Measurements from ENCODE around the gene MAP3K4.
A peak's percentile ranks its signal among the peaks of the same experiment; 100 is the strongest.
"Not testable (repeated sequence)": the region's sequence is repeated elsewhere in the genome, so short reads cannot be mapped to it uniquely, and the experiment has no call there.

MAP3K4 gene

DNA sequence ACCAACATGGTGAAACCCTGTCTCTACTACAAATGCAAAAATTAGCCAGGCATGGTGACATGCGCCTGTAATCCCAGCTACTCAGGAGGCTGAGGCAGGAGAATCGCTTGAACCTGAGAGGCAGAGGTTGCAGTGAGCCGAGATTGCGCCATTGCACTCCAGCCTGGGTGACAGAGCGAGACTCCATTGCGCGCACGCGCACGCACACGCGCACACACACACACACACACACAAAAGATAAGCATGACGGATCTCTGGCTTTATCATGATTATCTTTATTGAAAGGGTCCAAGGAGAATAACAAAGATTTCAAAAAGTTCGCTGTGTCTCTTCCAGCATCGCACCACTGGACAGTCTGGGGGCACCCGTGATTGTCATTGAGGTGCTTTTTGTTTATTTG is 19.0 kb upstream of the MAP3K4 start:
- DNase-seq = not testable (repeated sequence)

DNA sequence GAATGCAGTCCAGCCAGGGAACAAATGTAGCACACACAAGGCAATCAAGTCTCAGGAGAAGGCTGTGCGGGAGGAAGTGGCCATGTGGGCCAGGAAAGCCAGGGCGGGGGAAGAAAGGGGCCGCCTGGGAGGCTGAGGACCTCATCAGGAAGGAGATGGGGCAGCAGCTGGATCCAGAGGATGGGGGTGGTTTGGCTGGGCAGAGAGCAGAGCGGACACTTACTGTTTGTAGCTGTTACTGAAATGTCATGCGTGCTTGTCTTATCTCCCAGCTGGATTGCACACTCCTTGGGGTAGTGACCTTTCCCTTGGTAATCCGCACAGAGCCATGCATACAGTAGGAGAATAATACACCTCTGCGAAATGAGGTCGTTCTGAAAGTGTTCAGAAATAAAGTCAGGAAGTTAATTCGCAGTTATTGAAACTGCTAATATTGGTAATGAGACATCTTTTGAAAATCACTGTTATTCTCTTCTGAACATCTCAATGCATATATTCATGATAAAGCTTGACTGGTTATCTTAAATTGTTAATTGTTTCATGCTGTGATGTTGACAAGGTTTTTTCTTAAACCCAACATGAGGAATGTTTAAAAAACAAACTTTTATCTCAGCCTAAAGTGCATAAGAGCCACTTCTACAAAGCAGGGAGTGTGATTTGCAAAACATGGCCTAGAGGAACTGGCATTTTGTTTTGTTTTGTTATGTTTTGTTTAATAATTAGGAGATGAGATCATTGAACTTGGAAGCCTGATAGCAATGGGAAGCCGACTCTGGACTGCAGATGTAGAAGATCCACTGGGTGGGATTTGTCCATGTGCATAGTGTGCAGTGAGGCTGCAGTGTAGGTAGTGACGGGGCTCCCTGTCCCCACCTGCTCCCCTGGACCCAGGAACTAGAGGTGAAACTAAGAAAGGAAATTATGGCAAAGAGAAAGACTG is 18.0 kb upstream of the MAP3K4 start:
- DNase-seq = no peak

DNA sequence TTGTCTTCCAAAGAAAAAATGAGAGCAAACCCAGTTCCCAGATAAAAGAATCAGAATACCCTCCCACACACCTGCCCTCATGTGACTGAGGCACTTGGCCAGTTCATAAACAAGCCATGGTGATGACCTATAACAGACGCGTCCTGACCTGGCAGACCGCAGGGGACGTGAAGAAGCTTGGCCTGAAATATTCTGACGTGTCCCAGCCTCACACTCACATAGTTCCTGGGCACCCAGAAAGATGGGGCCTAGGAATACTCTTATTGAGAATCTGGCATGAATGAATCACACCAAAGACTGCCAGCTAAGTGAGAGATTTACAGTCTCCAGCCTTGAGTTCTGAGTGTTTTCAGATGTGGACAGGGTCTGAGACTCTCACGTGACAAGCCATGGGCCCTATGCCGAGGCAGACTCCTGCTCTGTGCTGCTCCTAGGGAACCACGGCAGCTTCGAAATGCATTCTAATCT is 17.2 kb upstream of the MAP3K4 start:
- DNase-seq = no peak

DNA sequence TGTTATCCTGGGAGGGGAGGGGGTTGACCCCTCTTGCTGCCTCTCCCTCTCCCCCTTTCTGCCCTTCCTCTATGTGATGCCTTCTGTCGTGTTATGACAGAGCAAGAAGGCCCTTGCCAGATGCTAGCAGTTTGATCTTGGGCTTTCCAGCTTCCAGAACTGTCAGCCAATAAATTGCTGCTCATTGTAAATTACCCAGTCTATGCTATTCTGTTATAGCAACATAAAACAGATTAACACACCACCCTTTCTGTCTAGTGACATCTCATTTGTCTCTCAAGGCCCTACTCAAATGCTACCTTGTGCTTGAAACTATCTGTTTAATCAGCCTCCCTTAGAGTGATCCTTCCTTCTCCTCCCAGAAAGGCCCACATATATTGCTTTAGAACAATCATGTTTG is 16.4 kb upstream of the MAP3K4 start:
- no peak for DNase-seq

DNA sequence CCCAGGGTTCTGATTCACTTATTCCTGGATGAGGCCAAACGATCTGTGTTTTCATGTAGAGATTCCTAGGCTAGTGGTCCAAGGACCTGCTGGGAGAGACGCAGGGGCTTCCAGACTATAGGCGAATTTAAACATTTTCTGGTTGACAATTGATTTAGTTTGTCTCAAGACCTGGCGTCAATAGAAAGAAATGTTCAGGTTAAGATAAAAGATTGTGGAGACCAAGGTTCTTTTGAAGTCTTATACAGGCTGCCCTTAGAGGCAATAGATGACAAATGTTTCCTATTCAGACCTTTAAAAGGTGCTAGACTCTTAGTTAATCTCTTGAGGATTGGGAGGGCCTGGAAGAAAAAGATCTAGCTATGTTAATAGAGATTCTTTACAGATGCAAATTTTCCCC is 15.6 kb upstream of the MAP3K4 start:
- not testable (repeated sequence) for DNase-seq

DNA sequence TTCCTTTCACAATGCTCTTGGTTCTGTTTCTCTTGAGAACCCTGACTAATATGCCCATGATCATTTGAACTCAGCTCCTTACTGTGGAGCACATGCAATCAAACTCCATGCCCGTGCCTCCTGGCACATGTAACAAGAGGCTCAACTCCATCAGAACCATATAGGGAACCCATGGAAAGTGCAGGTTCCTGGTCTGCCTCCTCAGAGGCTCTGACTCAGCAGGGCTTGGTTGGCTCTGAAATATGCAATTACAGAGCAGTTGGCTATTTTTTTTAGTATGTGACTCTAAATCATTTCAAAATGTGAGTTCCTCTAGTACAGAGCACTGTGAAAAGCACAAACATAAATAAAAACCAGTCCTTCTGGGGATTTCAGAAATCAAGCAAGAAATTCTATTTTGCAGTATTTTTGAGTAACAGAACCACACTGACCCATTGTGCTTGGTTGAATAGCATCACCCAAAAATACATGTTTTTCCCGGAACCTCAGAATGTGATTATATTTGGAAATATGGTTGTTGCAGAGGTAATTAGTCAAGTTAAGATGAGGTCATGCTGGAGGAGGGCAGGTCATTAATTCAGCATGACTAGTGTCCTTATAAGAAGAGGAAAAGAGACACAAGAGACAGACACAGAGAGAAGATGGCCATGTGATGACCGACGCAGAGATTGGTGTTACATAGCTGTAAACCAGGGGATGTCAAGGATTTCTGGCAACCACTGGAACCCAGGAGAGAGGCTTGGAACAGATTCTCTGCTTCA is 13.2 kb upstream of the MAP3K4 start:
- DNase-seq = no peak

DNA sequence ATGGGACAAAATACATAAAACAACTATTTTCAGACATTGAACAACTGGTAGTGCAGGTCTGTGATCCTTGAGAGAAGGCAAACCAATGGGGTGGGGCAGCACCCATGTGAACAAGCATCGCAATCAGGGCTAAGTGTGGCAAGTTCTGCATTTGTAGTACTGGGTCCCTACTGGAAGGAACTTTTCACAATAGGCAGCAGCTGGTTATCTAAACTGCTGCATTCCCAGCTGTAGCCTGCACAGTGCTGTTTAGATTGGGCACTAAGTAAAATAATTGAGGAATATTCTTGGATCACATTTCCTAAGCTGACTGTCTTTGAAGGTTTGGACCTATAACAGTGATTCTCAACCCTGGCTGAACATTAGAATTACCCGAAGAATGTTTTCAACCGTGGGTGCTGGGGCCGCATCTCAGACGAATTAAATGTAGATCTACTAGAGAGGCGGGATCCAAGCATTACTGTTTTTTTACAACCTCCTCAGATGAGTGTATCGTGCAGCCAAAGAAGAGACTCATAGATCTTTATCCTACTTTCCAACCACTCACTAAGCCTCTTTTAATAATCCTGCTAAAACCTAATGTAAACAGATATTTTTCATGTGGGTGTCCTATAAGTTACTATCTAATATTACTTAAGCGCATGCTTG is 12.4 kb upstream of the MAP3K4 start:
- no peak for DNase-seq

DNA sequence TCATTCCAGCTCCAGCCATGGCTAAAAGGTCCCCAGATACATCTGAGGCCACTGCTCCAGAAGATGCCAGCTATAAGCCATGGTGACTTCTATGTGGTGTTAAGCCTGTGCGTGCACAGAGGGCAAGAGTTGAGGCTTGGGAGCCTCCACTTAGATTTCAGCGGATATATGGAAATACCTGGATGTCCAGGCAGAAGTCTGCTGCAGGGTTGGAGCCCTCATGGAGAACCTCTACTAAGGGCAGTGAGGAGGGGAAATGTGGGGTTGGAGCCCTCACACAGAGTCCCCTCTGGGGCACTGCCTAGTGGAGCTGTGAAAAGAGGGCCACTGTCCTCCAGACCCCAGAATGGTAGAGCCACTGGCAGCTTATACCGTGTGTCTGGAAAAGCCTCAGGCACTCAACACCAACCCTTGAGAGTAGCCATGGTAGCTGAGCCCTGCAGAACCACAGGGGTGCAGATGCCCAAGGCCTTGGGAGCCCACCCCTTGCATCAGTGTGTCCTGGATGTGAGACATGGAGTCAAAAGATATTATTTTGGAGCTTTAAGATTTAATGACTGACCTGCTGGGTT is 8.1 kb upstream of the MAP3K4 start:
- not testable (repeated sequence) for DNase-seq

DNA sequence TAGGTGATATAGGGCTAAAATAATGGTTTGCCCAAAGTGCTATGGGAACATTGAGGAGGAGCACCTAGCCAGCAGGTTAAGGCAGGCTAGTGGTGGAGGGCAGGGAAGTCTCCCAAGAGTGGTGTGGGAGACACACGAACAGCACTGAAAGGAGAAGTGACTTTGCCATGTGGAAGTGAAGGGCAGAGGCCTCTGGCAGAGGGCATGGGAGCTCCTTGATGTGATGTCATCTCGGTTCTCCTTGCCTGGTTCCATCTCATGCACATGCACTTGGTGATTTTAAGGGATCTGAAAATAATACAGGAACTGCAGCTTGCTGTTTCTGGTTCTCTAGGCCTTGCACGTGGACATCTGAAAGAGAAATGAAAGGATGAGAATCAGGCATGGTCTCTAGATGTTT is 4.7 kb upstream of the MAP3K4 start:
- DNase-seq = no peak

DNA sequence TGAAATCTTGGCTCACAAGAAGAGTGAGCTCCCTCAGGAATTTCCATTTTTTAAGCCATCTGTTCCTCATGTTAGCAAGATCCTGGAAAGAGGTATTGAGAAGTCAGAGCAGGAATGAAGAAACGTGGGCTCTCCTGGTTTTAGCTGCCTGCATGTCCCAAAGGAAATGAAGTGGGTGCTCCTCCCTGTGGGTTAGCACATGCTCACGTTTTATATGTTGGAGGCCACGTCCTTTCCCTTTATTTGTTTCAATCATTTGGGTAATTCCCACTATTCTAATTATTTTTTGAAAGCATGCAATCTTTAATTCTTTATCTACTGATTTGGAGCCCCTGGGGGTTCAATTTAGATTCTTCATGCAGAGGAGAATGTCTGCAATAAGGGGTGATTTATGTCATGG is 4.3 kb upstream of the MAP3K4 start:
- DNase-seq = no peak

DNA sequence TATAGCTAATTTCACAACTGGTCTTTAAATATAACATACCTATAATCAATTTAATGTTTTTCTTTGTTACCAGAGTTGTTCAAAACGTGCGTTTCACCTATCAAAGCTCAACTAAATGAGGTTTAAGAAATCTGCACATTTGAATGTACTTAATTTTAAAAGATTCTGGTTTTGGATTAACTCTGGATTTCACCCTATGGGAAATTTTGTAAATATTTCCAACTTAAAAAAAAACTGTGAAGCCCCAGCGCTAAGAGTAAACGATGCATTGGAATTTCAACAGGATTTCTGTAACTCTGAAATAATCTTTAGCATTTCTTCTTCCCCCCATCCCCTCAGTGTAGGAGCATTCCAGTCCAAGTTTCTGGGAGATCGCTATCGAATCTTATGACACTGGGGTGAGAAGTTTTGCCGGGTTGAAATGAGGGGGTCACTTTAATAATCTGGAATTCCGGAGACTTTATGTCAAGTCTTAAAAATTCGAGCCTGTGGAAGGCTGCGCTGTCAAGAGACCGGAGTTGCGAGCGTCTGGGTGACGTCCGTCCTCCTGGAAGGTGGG is 643 bp upstream of the MAP3K4 start:
- DNase-seq = no peak

DNA sequence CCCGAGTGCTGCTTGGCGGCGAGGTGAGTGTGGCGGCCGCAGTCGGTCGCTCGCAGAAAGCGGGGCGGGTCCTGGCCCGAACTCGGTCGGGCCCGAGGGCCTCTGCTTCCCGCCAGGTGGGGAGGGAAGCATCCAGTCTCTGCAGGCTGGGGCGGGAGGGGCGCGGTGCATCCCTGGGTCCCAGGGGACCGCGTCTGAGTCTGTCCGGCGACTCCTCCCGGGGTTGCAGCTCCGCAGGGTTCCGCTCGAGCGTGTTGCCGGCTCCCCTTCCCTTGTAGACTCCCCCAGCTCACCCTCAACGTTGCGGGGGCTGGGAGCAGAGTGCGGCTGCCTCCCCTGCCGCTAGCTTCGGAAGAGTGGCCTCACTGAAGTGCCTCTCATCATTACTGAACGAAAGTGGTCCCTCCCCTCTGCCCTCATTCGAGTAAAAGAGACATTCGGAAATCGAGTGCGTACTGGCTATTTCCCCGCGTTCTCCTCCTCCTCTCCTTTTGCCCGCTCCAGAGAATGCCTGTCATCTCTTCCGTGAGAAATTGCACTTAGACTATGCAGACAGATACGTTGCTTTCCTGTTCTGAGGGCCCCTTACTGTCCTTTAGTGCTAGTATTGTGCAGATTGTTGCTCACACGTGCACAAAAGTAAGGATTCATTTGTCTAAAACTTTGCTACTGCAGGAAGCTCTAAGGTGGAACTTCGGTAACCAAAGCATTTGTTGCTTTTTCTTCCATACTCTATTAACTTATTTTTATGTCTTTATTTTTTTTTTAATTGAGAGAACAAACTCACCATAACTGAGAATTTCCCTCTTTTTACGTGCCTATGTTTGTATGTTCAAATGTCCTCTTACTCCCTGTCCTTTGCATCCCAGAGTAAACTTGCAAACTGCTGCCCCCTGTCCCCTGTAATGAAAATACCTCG is 751 bp downstream of the MAP3K4 start:
- DNase-seq = peak in 3 of 4 experiments; percentile 20 to 30 (median 28)

DNA sequence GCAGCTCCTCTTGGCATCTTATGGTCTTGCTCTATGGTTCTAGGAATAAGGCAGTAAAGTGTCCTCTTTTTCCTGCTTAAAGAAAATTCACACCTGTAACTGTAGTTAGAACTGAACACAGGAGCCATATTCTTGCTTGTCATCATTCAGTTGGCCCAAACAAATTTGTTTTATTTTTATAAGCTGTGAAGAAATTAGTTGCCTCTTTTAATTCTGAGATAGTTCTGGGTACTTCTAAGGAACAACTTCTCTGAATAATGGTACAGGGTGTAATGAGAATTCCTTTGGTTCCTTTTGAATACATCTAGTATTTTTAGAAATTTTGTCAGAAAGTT is 1.4 kb downstream of the MAP3K4 start:
- no peak for DNase-seq

DNA sequence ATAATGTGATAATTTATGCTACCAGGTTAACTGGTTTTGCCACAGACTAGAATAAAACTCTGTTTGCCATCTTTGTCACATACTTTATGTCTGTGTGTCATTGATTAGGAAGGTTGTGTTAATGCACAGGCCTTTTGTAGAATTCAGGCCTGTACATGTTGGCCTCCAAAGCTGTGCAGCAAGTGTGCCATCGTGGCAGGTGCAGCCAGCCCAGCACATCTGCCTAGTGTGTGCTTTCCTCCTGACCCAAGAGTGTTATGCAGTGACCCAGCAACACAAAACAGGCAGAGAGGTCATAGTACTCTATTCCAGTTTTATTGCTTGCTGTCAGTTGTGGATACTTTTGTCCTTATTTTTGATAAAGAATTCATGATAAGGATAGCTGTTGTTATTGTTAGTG is 3.7 kb downstream of the MAP3K4 start:
- DNase-seq = no peak

DNA sequence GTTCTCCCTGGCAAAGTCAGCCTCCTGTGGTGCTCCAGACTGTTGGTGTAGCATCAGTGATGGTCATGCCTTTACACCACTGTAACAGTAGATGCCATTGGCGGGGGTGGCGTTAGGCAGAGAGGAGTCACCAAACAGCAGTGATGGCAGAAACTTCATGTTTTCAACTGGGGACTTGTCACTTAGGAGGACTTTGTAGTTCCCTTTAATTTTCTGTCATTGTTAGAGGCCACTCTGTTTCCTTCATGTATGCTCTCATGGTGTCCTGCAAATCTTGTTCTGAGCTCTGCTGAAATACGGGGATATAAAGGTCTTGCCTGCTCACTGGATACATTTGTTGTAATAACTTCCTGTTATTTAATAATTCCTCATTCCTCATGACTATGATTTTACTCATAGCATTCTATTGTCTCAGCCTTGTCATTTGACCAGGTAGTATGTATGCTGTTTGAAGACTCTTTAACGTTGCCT is 4.6 kb downstream of the MAP3K4 start:
- DNase-seq = no peak

DNA sequence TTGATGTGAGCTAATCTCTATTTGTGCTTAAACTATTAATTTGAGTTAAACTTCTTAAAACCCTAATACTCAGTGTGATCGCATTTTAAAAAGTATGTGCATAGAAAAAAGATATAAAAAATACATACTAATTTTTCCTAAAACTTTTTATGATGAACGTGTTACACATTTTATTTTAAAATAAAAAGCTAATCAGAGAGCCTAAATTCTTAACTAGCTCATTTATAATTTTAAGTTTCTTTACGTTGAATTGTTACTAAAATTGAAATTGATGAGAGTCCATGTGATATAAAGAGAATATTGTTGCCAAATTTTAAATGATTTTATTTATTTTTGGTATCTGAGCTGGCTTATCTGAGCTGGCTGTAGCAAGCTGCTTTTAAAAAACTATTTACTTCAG is 6.6 kb downstream of the MAP3K4 start:
- no peak for DNase-seq

DNA sequence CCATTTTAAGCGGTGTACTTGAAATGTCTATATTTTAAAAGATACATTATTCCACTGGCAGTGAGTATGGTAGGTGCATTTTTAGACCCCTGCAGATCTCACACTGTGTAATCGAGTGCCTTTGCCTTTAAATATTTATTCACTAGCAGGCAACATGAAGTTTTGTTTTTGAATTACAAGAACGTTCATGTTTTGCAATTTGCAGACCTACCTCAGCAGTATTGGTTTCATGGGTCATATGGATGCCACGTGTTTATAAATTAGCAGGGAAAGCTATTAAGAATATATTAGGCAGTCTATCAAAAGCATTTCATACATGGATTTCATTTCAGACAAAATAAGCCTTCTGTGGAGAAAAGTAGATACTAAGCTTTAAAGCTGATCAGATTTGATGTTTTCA is 7.2 kb downstream of the MAP3K4 start:
- no peak for DNase-seq

DNA sequence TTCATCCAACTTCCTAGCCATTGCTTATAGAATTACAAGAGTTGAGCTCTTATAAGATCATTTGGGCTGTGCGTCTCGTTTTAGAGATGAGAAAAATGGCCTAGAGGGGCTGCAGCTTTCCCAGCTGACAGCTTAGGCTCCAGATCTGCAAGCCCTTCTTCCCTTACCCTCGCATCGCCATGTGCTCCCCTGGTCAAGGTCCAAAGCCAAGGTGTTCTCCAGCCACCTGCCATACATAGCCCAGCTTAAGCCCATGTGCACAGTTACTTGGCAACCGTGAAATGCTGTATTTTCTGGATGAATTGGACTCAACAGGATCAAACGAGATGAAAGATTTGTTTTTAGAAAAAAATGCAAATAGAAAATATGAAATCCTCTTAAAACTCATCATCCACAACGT is 7.9 kb downstream of the MAP3K4 start:
- no peak for DNase-seq

DNA sequence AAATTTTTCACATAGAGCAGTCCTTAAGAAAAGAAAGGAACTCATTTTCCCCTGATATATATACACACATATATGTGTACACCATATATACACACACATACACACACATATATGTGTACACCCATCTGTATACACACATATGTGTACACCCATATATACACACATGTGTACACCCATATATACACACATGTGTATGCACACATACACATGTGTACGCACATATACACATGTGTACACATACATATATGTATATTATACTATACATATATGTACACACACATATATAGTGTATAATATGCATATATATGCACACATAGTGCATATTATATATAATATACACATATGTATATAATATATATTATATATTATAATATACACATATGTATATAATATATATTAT is 9.1 kb downstream of the MAP3K4 start:
- no peak for DNase-seq

DNA sequence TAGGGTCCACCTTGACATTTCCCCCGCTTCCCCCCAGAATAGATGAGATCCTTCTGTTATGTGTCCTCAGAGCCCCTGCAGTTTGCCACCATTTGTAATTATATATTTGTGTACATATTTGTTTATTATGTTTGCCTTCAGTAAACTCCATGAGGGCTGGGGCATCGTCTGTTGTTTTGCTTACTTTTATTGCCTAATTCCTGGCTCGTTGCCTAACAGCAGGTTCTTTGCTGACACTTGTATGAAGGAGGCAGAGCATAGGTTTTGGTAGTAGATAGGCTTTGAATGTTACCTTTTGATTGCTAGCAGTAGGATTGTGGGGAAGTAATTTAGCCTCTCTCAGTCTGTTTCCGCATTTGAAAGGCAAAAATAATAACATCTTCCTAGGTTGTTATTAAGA is 9.9 kb downstream of the MAP3K4 start:
- no peak for DNase-seq

DNA sequence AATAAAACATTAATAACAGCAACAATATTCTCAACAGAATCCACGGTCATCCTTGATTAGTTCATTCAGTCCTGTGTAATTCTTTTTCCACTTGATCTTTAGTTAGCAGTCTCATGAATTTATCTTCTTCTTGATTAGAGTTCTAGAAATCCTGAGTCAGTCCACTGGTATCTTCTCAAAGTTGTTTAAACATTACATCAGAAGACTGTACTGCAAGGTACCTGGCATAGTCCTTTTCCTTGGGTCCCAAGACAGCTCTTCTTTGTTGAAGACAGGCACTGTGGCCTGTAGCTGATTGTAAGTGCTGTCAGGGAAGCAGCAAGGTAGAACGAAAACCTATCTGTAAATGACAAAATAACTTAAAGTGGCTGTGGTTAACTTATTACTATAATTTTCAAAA is 11.8 kb downstream of the MAP3K4 start:
- DNase-seq = no peak

DNA sequence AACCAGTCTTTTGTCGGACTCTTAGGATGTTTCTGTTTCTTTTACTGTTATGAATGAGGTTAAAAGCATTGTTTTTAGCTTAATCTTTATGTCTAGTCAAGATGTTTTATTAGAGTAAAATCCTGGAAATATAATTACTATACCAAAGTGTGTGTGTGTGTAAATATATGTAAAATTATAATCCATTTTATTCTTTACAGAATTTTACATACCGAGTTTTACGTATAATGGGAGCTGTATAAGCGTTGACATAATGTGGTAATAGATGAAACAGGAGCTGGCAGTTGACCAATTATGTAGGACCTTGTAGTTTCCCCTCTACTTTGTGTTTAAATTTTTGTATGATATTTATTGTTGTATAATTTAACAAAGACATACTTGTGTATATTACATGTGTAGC is 16.7 kb downstream of the MAP3K4 start:
- DNase-seq = no peak

Data from activated CD4-positive, CD25-positive, alpha-beta regulatory T cell (primary cell).